Stomach (tissue), 9 donors: ENCODE measurements around the gene SLC18B1. TPM values are rescaled to one million over a fixed set of nuclear protein-coding genes. Genes with fewer than 3 reads are reported as not detected.

ENCODE experiments used
- DNase-seq, 2 donors: peaks; one replicate each; pipeline versions ENCODE4 v3.0.0 to v3.0.0-alpha.2; 2013 to 2019
- H3K27ac ChIP-seq, 5 donors: fragments of 200-600 bp in 4 of 5; sonication (generic) in 4 of 5; one replicate each; pipeline ENCODE4 v1.5.1; 2013 to 2019; ENCODE audit warnings: mild to moderate bottlenecking in 1 of 5, moderate library complexity in 1 of 5
- H3K27me3 ChIP-seq, 3 donors: fragments of 200-600 bp; sonication (generic); one replicate each; pipeline ENCODE4 v1.5.1; 2017 to 2019; ENCODE audit warnings: mixed run types in 1 of 3
- H3K36me3 ChIP-seq, 4 donors: fragments of 200-600 bp; sonication (generic); 1 replicate in 3 of 4; 2 replicates in 1 of 4; pipeline ENCODE4 v1.5.1; 2016 to 2019
- H3K4me1 ChIP-seq, 4 donors: fragments of 200-600 bp; sonication (generic); one replicate each; pipeline ENCODE4 v1.5.1; 2016 to 2019
- H3K4me3 ChIP-seq, 4 donors: fragments of 200-600 bp; sonication (generic) in 3 of 4; one replicate each; pipeline ENCODE4 v1.5.1; 2016 to 2019; ENCODE audit warnings: mild to moderate bottlenecking in 1 of 4
- H3K9me3 ChIP-seq, 4 donors: fragments of 200-600 bp; sonication (generic); one replicate each; pipeline ENCODE4 v1.5.1; 2016 to 2019
- CTCF ChIP-seq, 7 experiments: fragments of 450-650 bp in 4 of 7; fragments of 200-600 bp in 3 of 7; sonication (generic) in 3 of 7; IDR thresholded peaks; one replicate each; pipeline ENCODE4 v1.5.1; 2016 to 2019; ENCODE audit warnings: antibody characterized with exemption in 7 of 7, control low read depth in 2 of 7, mild to moderate bottlenecking in 1 of 7
- EP300 ChIP-seq: sonication (generic); formaldehyde crosslinking; IDR thresholded peaks from one replicate; pipeline ENCODE4 v1.6.1; 2017; ENCODE audit warnings: antibody characterized with exemption
- POLR2A ChIP-seq, 4 donors: fragments of 450-650 bp; IDR thresholded peaks; one replicate each; pipeline ENCODE4 v1.6.1; 2016; ENCODE audit warnings: antibody characterized with exemption in 4 of 4, control low read depth in 2 of 4, mild to moderate bottlenecking in 1 of 4, moderate library complexity in 1 of 4
- POLR2AphosphoS5 ChIP-seq, 3 donors: sonication (generic); formaldehyde crosslinking; IDR thresholded peaks; one replicate each; pipeline ENCODE4 v1.6.1; 2016; ENCODE audit warnings: antibody characterized with exemption in 3 of 3
- WGBS, 5 donors: extraction: QIAGEN DNeasy Blood & Tissue Kit in 3 of 5; methylation state at CpG; one replicate each; pipeline versions ENCODE4 v1.1.5 to v1.1.7; 2013 to 2018; 5-methylcytosine and 5-hydroxymethylcytosine counted together
- intact Hi-C: fragments of 100-400 bp; cut with DNase I; formaldehyde crosslinking; loops from one replicate; pipeline ENCODE4 v1.15.1; 2023; ENCODE audit warnings: low total_unique reads
- polyA plus RNA-seq, 3 donors: library from polyadenylated mRNA; stranded (reverse); fragments of 200-250 nt; gene quantifications; one replicate each; pipeline ENCODE4 v1.2.3, GENCODE V29; 2013
- total RNA-seq, 5 donors: library from RNA; depleted of rRNA; stranded (reverse); fragments of >200 nt; gene quantifications; one replicate each; pipeline versions ENCODE4 v1.1.0 to v1.2.3, GENCODE V29; 2014 to 2016
- donor health status: healthy with polysubstance abuse.
- donor health status: Bipolar disorder and iron deficiency.
- donor health status: healthy.

SLC18B1 gene
- total and polyA plus RNA-seq, 8 donors = 0.29 to 31.2 (median 10.7) TPM

- Histone ChIP-seq H3K27ac (no peak overlapping the region), H3K9me3 (peaks cover 0 to 7% (median 0%) of the 10 kb centered on the region in 4 donors), H3K36me3 (peaks cover 0 to under 1% (median 0%) of the 10 kb centered on the region in 4 donors), H3K27me3 (no peaks in the 10 kb centered on the region), H3K4me1 (peaks cover 0 to 11% (median 7%) of the 10 kb centered on the region in 4 donors), H3K4me3 (no peak overlapping the region)
- intact Hi-C loops = no loop called here
- TF ChIP-seq EP300 (no peak), CTCF (IDR thresholded peaks at IDR 0.05) (no peak), POLR2A (IDR thresholded peaks at IDR 0.05) (no peak), POLR2AphosphoS5 (IDR thresholded peaks at IDR 0.05) (no peak)
- 97 to 100% (median 100%) methylated on average over 1 of the region's 1 CpG for WGBS, 5 donors
- no peak for DNase-seq
These were observed 2.2 kb upstream of the SLC18B1 start for GRCh38 chr6:132800656-132801055.

DNA sequence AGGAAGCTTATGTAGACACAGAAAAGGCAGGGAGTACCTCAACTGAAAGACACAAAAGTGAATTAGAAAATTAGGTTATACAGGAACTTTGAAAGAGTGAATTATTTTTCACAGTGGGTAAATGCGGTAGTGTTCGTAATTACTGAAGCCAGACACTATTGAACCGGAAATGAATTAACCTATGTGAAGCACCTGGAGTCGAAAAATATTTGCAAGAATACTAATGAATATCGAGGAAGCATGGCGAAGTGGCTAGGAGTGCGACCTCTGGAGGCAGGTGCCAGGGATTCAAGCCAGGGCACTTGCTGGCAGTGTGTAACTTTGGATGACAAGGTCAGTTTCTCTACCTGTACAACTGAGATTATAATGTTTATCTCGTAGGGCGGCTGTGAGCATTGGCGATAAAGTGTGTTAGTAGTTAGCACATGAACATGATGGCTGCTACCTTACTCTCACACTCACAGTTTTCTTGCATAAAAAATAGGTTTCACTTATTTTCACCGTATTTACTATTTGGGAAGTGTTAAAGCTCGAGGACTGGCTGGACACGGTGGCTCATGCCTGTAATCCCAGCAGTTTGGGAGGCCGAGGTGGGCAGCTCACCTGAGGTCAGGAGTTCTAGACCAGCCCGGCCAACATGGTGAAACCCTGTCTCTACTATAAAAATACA, 567 bp upstream of the SLC18B1 start:
- H3K4me1 ChIP-seq = peaks cover 0 to 11% (median 7%) of the 10 kb centered on the region in 4 donors
- H3K4me3 ChIP-seq = peak overlapping the region in 1 of 4 donors; percentile 58
- TF ChIP-seq POLR2AphosphoS5 (IDR thresholded peaks at IDR 0.05) (peak; percentile 17 to 86 (median 35)), EP300 (no peak), CTCF (IDR thresholded peaks at IDR 0.05) (peak in 5 of 7 experiments; percentile 56 to 73 (median 62)), POLR2A (IDR thresholded peaks at IDR 0.05) (no peak)
- 9 to 20% (median 18%) methylated on average over 15 of the region's 15 CpGs for WGBS, 5 donors
- H3K27ac ChIP-seq = no peak overlapping the region
- H3K27me3 ChIP-seq = no peaks in the 10 kb centered on the region
- DNase-seq = peak; percentile 88 to 95
- peaks cover 0 to 5% (median 4%) of the 10 kb centered on the region in 4 donors for H3K36me3 ChIP-seq
- H3K9me3 ChIP-seq = peaks cover 0 to 7% (median 0%) of the 10 kb centered on the region in 4 donors
- intact Hi-C loops = no loop called here

- intact Hi-C loops = no loop called here
These were observed 3.0 kb downstream of the SLC18B1 start for GRCh38 chr6:132795461-132795860.

GRCh38 chr6:132792510-132792909, 5.9 kb downstream of the SLC18B1 start:
- Histone ChIP-seq H3K27me3 (no peaks in the 10 kb centered on the region), H3K4me3 (no peak overlapping the region), H3K27ac (no peak overlapping the region), H3K36me3 (peaks cover 3 to 44% (median 31%) of the 10 kb centered on the region in 4 donors), H3K9me3 (no peaks in the 10 kb centered on the region), H3K4me1 (peaks cover 0 to 9% (median 3%) of the 10 kb centered on the region in 4 donors)
- 85 to 96% (median 89%) methylated on average over 5 of the region's 5 CpGs for WGBS, 5 donors
- no peak for DNase-seq
- intact Hi-C loops = no loop called here
- TF ChIP-seq POLR2AphosphoS5 (IDR thresholded peaks at IDR 0.05) = no peak
- no peak for TF ChIP-seq EP300
- no peak for TF ChIP-seq CTCF (IDR thresholded peaks at IDR 0.05)
- TF ChIP-seq POLR2A (IDR thresholded peaks at IDR 0.05) = no peak

More at GRCh38 chr6:132795461-132795860, 3.0 kb downstream of the SLC18B1 start:
- TF ChIP-seq CTCF (IDR thresholded peaks at IDR 0.05) (no peak), POLR2AphosphoS5 (IDR thresholded peaks at IDR 0.05) (no peak), POLR2A (IDR thresholded peaks at IDR 0.05) (no peak), EP300 (no peak)
- H3K4me3 ChIP-seq = no peak overlapping the region
- H3K9me3 ChIP-seq = no peaks in the 10 kb centered on the region
- 57 to 83% (median 79%) methylated on average over 2 of the region's 2 CpGs for WGBS, 5 donors
- no peaks in the 10 kb centered on the region for H3K27me3 ChIP-seq
- no peak overlapping the region for H3K27ac ChIP-seq
- DNase-seq = peak in 1 of 2 donors; percentile 33
- peaks cover 0 to 11% (median 7%) of the 10 kb centered on the region in 4 donors for H3K4me1 ChIP-seq
- H3K36me3 ChIP-seq = peaks cover 3 to 21% (median 17%) of the 10 kb centered on the region in 4 donors
